Right cardiac atrium (tissue), 5 donors: ENCODE measurements around the gene RGS9BP. TPM values are rescaled to one million over a fixed set of nuclear protein-coding genes. Genes with fewer than 3 reads are reported as not detected.
"Not testable (repeated sequence)": the region's sequence is repeated elsewhere in the genome, so short reads cannot be mapped to it uniquely, and the experiment has no call there.

Experiments used
- ATAC-seq, 2 donors: fragments of 200-7000 bp; cut with Tn5 transposase; one replicate each; pipeline versions ENCODE4 v1.8.0 to v1.9.1; 2020; ENCODE audit warnings: moderate library complexity in 2 of 2, mild to moderate bottlenecking in 1 of 2
- DNase-seq, 3 donors: peaks; one replicate each; pipeline ENCODE4 v3.0.0-alpha.2; 2020
- H3K27ac ChIP-seq: one replicate; pipeline ENCODE4 v1.5.1; 2013; ENCODE audit warnings: mild to moderate bottlenecking, low read length, control low read depth, moderate library complexity
- H3K27me3 ChIP-seq: one replicate; pipeline ENCODE4 v1.6.1; 2013; ENCODE audit not compliant: control insufficient read depth, insufficient read depth
- H3K4me1 ChIP-seq: one replicate; pipeline ENCODE4 v1.6.1; 2013; ENCODE audit warnings: low read length; ENCODE audit not compliant: control insufficient read depth, insufficient read depth
- H3K4me3 ChIP-seq: one replicate; pipeline ENCODE4 v1.5.1; 2013; ENCODE audit warnings: low read length, control low read depth
- H3K9me3 ChIP-seq: one replicate; pipeline ENCODE4 v1.6.1; 2013; ENCODE audit warnings: low read length; ENCODE audit not compliant: control insufficient read depth
- WGBS: extraction: QIAGEN DNeasy Blood & Tissue Kit; methylation state at CpG from one replicate; pipeline ENCODE4 v1.1.7; 2013; 5-methylcytosine and 5-hydroxymethylcytosine counted together
- intact Hi-C, 4 donors: fragments of 100-400 bp; cut with DNase I; formaldehyde crosslinking; loops; one replicate each; pipeline versions ENCODE4 v1.11.0 to v1.14.0; 2022 to 2023
- polyA plus RNA-seq: library from polyadenylated mRNA; stranded (reverse); fragments of 200-250 nt; gene quantifications from one replicate; pipeline ENCODE4 v1.2.3, GENCODE V29; 2013
- total RNA-seq, 4 donors: library from RNA; stranded (reverse); fragmentation: NEBNext Ultra II Directional; extraction: Animal tissue kit (Norgen Biotek cat#: 25700); gene quantifications; one replicate each; pipeline ENCODE4 v1.2.1, GENCODE V29; 2021
- donor health status: healthy with polysubstance abuse.
- donor health status: DM: no; HTN: yes; CAD: no.
- donor health status: DM: no; HTN: no; CAD: no.
- donor health status: DM: no; HTN: yes; CAD: no; lungs with severe emphysema.
- donor health status: DM: yes; HTN: yes; CAD: no.

RGS9BP gene
- total and polyA plus RNA-seq, 5 donors, result 1.2 to 6.6 (median 2.8) TPM

GRCh38 chr19:32686847-32687475, 11.3 kb downstream of the RGS9BP start:
- H3K4me1 ChIP-seq, result no peaks in the 10 kb centered on the region
- no peak overlapping the region for H3K4me3 ChIP-seq
- WGBS, result 91% methylated on average over 6 of the region's 6 CpGs
- intact Hi-C loops, result no loop called here
- no peaks in the 10 kb centered on the region for H3K9me3 ChIP-seq
- no peak overlapping the region for H3K27ac ChIP-seq
- H3K27me3 ChIP-seq, result no peaks in the 10 kb centered on the region
- DNase-seq (no peak), ATAC-seq (no peak)

DNA sequence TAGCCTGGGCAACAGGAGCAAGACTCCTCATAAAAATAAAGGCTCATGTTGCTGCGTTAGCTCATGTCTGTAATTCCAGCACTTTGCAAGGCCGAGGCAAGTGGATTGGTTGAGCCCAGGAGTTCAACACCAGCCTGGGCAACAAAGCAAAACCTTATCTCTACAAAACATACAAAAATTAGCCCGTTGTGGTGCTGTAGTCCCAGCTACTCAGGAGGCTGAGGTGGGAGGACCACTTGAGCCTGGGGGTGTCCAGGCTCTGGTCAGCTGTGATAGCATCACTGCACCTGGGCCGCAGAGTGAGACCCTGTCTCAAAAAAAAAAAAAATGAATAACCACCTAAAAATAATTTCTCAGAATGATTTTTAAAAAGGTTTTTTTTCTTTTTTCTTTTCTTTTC, 12.0 kb downstream of the RGS9BP start:
- H3K9me3 ChIP-seq, result no peaks in the 10 kb centered on the region
- H3K4me3 ChIP-seq, result no peak overlapping the region
- ATAC-seq (no peak), DNase-seq (no peak)
- intact Hi-C loops, result no loop called here
- WGBS, result 88% methylated on average over 4 of the region's 4 CpGs
- no peaks in the 10 kb centered on the region for H3K27me3 ChIP-seq
- no peaks in the 10 kb centered on the region for H3K4me1 ChIP-seq
- no peak overlapping the region for H3K27ac ChIP-seq

- Histone ChIP-seq H3K9me3 (no peaks in the 10 kb centered on the region), H3K27me3 (no peaks in the 10 kb centered on the region), H3K4me1 (peaks cover under 1% of the 10 kb centered on the region), H3K4me3 (no peak overlapping the region), H3K27ac (no peak overlapping the region)
- WGBS, result 67% methylated on average over 1 of the region's 1 CpG
- intact Hi-C loops, result no loop called here
- no peak for ATAC-seq
- peak in 1 of 3 donors; percentile 60 for DNase-seq
Observed at GRCh38 chr19:32688311-32688710, 12.7 kb downstream of the RGS9BP start.

DNA sequence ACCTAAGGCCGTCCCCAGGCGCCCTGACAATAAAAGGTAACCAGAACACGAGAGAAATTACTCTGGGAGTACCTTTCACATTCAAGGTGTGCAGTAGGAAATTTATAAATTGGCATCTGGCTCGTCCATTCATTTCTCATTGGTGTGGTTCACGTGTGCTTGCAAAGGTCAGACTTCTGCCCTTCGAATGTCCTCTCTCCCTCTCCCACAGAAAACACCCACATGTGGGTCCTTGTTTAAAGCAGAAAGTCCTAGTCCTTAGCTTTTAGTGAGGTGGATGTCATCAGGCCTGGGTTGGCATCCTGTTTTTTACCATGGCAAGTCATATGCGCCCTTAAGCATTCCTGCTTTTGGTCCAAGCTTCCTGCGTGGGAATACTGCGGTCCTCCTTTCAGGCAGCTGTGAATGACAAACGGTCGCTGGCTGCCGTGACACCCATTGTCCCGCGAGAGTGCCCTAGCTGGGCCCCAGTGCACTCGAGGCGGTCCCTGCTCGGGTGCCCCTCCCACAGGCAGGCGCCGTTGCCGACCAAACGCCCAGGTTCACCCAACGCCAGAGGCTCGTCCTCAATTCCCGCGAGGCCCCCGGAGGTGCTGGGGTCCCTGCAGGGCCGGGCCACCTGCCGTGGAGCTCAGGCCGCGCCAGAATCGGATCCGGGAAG, 15.8 kb downstream of the RGS9BP start, which contains the start of gene NUDT19:
NUDT19 (plus strand) TSS at position 531 of the 661 bp plus-strand sequence. CDS start 140 bp downstream, outside the sequence.
- H3K4me3 ChIP-seq, result peak within 1 kb of the TSS; percentile 53
- WGBS, result 6% methylated on average over 32 of the region's 32 CpGs
- ATAC-seq (peak; percentile 98), DNase-seq (peak; percentile 86 to 96 (median 95))
- H3K4me1 ChIP-seq, result peaks cover 2% of the 10 kb centered on the region
- no peaks in the 10 kb centered on the region for H3K9me3 ChIP-seq
- H3K27me3 ChIP-seq, result no peaks in the 10 kb centered on the region
- intact Hi-C loops, result no loop called here
- H3K27ac ChIP-seq, result peak within 1 kb of the TSS; percentile 46

DNA sequence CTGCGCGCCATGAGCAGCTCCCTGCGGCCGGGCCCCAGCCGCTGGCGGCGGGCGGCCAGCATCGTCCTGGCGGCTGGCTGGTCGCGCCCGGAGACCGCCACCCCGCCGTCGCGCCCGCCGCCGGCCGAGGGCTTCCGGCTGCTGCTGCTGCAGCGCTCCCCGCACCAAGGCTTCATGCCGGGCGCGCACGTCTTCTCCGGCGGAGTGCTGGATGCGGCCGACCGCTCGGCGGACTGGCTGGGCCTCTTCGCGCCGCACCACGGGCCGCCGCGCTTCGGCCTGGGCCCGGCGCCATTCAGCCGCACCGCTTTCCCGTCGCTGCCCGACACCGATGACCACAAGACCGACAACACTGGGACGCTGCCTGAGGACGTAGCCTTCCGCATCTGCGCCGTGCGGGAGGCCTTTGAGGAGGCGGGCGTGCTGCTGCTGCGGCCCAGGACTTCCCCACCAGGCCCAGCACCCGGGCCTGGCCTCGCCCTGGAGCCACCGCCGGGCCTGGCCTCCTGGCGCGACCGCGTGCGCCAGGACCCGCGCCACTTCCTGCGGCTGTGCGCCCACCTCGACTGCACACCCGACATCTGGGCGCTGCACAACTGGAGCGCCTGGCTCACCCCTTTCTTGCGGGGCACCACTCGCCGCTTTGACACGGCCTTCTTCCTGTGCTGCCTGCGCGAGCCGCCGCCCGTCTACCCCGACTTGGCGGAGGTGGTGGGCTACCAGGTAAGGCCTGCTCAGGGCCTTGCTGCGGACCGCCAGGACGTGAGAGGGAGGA, 16.5 kb downstream of the RGS9BP start:
- intact Hi-C loops, result no loop called here
- ATAC-seq, result peak; percentile 84 to 86

DNA sequence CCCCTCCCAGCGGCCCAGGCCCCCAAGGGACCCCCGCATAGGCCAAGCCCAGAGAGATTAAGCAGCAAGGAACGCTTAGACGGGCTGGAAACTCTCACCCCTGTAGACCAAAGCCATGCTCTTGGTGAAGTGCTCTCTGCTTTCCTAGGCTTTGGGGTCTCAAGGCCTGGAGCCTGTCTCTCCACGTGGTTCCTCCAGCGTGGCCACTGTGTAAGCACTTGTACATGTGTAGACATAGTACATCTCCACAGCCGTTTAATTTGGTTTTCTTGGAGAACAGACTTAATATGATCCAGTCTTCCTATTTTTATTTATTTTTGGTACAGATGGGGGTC, 17.0 kb downstream of the RGS9BP start:
- H3K9me3 ChIP-seq, result no peaks in the 10 kb centered on the region
- 33% methylated on average over 7 of the region's 7 CpGs for WGBS
- no peaks in the 10 kb centered on the region for H3K27me3 ChIP-seq
- H3K4me3 ChIP-seq, result peak overlapping the region; percentile 53
- no peak for DNase-seq
- intact Hi-C loops, result no loop called here
- H3K4me1 ChIP-seq, result peaks cover 2% of the 10 kb centered on the region
- ATAC-seq, result peak in 1 of 2 donors; percentile 4
- H3K27ac ChIP-seq, result peak overlapping the region; percentile 46

More for the DNA sequence above, 16.5 kb downstream of the RGS9BP start:
- Histone ChIP-seq H3K9me3 (no peaks in the 10 kb centered on the region), H3K27ac (peak overlapping the region; percentile 46), H3K4me1 (peaks cover 2% of the 10 kb centered on the region), H3K4me3 (peak overlapping the region; percentile 53), H3K27me3 (no peaks in the 10 kb centered on the region)
- 4% methylated on average over 93 of the region's 93 CpGs for WGBS
- peak; percentile 75 to 89 (median 88) for DNase-seq

DNA sequence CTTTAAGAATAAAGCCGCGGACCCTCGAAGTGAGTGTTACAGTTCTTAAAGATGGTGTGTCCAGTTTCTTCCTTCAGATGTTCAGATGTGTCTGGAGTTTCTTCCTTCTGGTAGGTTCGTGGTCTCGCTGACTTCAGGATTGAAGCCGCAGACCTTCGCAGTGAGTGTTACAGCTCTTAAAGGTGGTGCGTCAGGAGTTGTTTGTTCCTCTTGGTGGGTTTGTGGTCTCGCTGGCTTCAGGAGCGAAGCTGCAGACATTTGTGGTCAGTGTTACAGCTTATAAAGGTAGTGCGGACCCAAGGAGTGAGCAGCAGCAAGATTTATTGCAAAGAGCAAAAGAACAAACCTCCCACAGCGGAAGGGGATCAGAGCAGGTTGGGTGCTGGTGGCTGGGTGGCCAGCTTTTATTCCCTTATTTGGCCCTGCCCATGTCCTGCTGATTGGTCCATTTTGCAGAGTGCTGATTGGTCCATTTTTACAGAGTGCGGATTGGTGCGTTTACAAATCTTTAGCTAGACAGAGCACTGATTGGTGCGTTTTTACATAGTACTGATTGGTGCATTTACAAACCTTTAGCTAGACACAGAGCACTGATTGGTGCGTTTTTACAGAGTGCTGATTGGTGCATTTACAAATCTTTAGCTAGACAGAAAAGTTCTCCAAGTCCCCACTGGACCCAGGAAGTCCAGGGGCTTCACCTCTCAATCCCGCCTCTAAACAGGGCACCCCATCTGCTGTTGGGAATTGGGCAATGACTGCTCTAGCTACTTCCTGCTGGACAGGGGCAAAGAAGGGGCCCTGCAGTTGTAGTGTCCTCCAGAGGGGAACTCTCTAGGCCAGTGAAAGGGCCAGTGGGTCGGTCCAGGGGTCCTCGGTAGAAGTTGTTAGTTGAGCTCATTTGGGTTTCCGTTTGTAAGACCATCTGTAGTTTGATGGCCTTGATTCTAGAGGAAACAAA, 17.8 kb downstream of the RGS9BP start:
- H3K9me3 ChIP-seq, H3K4me1 ChIP-seq, intact Hi-C loops, ATAC-seq, H3K27me3 ChIP-seq, DNase-seq, H3K27ac ChIP-seq: not testable (repeated sequence)
- peak overlapping the region; percentile 53 for H3K4me3 ChIP-seq
- WGBS, result 88% methylated on average over 20 of the region's 20 CpGs

DNA sequence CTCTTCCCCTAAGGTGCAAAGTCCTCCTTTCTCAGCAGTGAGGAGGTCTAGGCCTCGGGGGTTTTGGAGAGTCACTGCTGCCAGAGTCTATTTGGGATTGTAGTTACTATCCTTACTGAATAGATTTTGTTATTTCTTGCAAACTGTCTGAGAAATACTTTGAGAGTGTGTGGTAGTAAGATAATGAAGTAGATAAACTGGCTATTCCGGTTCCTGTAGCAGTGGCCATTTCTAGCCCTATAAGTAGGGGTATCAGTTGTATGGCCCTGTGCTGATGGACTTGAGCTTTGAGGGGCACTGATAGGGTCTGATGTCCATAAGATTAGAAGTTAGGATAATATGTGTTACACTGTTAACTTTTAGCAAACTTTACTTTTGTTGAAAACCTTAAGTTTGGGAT, 18.7 kb downstream of the RGS9BP start:
- H3K4me3 ChIP-seq, ATAC-seq, H3K27ac ChIP-seq, DNase-seq, H3K27me3 ChIP-seq, H3K9me3 ChIP-seq, H3K4me1 ChIP-seq, intact Hi-C loops: not testable (repeated sequence)
- 48% methylated on average over 2 of the region's 2 CpGs for WGBS

DNA sequence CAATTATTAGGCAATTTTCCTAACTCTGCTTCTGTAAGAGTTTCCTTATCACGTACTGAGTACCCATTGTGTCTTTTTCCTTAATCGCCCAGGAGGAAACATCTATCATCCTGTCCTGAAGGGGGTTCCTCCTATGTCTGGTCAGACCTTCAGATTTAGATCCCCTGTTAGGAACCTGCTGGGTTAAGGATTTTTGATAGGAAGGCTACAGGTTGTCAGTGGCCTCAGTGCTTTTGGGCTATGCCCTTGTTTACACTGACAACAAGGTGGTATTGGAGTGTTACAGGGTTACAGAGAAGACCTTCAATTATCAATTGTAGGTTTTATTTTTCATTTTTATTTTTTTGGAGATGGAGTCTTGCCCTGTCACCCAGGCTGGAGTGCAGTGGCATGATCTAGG, 19.2 kb downstream of the RGS9BP start:
- H3K27me3 ChIP-seq, H3K9me3 ChIP-seq, ATAC-seq, intact Hi-C loops, DNase-seq, H3K27ac ChIP-seq, H3K4me3 ChIP-seq, H3K4me1 ChIP-seq: not testable (repeated sequence)
- WGBS, result 26% methylated on average over 2 of the region's 2 CpGs

- H3K4me1 ChIP-seq, H3K4me3 ChIP-seq, H3K27me3 ChIP-seq, H3K9me3 ChIP-seq, DNase-seq, H3K27ac ChIP-seq, ATAC-seq, intact Hi-C loops: not testable (repeated sequence)
- 69% methylated on average over 6 of the region's 6 CpGs for WGBS
Observed at GRCh38 chr19:32695506-32695905, 19.9 kb downstream of the RGS9BP start.
